GM18507 (cell line): ENCODE data around the gene ITGB1BP1.
"Not testable (repeated sequence)": the region's sequence is repeated elsewhere in the genome, so short reads cannot be mapped to it uniquely, and the experiment has no call there.

ENCODE experiments used
- DNase-seq: peaks from one replicate; pipeline ENCODE4 v3.0.0; 2011; ENCODE audit warnings: low read depth; ENCODE audit not compliant: insufficient read length; ENCODE audit errors: extremely low spot score
- FAIRE-seq: peaks from 2 replicates; lab custom pipeline; 2011; peaks lifted over from hg19 to GRCh38; lab: Jason Lieb, UNC

ITGB1BP1 gene

DNA sequence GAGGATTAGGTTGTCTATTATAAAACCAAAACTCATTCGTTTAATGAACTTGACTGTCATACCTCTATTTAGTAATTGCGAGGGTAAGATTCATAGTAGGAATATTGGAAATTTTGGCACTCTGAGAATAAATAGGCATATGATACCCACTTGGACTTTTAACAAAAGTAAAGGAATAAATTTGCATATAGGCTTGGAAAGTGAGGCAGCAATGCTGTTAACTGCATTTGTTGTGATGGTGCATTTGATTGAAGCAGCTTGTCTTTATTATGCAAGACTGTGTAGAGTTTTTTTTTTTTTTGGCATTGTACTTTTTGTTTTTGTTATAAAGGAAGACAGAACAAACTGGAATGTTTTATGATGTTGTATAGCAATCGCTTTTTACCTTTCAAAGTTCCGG, 18.9 kb downstream of the ITGB1BP1 start:
- FAIRE-seq (no peak), DNase-seq (no peak)

DNA sequence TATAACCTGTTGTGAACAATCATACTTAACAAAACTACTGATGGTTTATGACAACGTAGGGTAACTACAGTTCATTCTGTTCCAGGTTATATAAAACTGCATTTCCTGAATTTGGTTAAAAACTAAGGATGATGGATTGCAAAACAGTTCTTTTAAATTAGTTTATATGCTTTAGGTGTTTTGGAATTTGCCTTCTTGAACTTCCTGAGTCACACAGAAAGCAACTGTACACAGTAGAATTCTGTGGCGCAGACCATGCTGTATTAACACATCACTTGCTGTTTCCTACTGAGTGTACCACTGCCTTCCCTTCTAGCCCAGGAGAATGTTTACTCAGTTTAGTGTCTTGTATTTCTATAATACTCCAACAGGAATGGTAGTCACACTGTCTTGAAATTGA, 19.4 kb downstream of the ITGB1BP1 start:
- FAIRE-seq (no peak), DNase-seq (no peak)

DNA sequence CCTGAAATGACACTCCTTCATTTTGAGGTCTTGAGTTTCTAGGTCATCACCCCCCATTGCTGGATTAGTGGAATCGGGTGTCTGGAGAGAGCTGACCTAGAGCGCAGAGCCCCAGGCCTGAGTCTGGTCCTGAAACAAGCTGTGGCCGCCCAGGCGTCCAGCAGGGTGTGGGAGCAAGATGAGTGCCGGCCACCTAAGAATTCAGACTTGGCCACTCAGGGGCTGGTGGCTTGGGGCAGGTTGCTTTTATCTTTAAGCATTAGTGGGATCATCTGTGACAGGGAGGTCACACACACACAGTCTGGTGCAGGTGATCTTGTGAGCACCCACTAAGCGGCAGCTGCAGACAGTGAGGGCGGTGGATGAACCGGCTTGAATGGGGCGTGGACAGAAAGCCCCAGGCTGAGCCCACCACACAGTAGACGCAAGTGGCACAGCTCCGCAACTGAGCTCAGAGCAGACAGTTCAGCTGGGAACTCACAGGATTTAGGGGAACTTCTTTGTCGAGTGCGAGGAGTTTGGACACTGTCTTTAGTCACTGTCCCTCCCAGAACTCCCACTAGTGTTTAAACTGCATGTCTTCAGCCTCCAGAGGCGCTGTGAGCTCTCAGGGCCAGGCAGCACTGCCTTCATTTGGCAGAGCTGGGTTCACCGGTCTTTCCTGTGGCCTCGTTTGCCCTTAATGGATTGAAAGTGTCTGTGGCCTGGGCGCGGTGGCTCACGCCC, 21.5 kb downstream of the ITGB1BP1 start:
- no peak for DNase-seq

DNA sequence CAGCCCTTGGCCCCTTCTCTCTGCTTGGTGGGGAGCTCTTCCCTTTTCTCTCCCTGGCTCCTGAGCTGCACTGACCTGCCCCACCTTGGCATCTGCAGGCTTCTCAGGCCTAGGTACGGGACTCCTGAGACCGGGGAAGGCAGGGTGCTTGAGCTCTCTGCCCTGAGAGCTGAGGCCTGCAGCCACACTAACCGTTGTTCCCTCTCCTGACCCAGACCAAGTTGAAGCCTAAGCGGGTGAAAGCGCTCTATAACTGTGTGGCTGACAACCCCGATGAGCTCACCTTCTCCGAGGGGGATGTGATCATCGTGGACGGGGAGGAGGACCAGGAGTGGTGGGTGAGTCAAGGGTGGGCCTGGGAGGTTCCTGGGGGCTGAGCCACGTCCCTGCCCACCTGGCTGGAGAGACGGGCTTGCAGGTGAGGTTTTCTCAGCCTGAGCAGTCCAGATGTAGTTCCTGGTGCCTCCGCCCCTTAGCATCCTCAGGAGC, 22.2 kb downstream of the ITGB1BP1 start:
- FAIRE-seq (no peak), DNase-seq (no peak)

More for the DNA sequence above, 21.5 kb downstream of the ITGB1BP1 start:
- no peak for FAIRE-seq

DNA sequence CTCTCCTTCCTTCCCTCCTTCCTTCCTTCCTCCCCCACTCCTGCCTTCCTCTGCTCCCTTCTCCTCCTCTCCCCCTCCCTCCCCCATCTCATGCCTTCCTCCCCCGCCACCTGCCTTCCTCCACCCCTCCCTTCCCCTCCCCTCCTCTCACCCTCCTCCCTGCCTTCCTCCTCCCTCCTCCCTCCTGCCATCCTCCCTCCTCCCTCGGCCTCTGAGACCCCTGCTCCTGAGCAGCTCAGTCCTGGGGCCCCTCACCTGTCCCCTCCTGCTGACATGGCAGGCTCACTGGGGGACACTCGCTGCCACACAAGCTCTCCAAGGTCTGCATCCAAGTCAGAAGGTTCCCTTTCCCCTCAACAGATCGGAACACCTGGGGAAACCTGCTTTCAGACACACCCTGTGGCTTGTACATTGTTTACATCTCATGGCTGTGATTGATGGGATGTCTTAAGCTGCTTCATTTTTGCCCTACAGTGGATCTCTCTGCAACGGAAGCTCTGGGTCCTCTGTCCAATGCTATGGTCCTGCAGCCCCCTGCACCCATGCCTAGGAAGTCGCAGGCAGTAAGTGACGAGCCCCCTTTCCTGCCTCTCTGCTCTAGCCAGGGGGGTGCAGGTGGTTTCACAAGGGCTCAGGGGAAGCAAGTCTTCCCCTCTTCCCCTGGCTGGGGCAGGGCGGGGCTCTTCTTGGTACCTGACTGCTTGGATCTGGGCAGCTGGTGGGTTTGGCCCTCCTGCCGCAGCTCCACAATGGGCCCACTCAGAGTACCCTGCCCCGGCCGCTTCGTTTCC, 22.9 kb downstream of the ITGB1BP1 start:
- FAIRE-seq = no peak

DNA sequence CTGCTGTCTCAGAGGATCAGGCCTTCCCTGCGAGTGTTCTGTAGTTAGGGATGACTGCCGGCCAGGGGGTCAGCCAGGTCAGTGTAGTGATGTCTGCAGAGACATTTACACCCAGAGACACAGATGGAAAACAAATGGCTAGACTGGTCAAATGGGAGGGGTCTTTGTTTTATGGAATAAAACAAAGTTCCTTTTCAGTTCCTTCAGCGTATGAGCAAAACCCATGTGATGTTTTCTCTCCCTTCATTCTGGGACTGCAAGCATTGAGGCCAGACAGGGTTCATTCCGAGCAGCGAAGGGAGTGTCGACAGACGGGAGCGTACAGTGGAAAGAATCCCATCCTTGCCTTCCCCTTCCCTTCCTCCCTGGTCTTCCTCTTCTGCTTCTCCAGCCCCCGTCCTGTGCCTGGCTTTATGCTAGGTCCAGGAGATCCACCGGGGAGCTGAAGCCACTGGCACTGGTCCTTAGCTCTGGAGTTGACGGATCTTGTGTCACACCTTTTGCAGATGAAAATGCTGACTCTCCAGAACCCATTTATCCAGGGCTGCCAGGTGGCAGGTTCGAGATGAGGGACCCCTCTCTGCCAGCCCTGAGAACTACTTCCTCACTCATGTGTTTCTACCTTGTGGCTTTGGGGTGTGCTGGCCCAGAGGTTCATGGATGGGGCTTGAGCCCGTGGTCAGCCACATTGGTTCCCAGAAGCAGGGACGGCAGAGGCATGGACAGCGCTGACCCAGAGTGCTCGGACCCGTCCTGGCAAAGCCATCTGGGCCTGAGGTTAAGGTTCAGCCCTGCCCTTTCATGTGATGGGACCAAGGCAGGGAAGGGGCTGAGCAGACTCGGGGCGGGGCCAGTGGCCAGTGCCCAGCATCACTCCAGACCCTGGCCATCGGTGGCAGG, 24.2 kb downstream of the ITGB1BP1 start:
- DNase-seq (no peak), FAIRE-seq (no peak)

More for the DNA sequence above, 22.9 kb downstream of the ITGB1BP1 start:
- DNase-seq = no peak

DNA sequence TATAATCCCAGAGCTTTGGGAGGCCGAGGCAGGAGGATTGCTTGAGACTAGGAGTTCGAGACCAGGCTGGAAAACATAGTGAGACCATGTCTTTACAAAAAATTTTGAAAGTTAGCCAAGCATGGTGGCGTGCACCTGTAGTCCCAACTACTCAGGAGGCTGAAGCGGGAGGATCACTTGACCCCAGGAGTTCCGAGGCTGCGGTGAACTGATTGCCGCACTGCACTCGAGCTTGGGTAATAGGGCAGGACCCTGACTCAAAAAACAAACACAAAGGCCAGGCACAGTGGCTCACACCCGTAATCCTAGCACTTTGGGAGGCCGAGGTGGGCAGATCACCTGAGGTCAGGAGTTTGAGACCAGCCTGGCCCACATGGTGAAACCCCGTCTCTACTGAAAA, 25.1 kb downstream of the ITGB1BP1 start:
- not testable (repeated sequence) for DNase-seq, FAIRE-seq

DNA sequence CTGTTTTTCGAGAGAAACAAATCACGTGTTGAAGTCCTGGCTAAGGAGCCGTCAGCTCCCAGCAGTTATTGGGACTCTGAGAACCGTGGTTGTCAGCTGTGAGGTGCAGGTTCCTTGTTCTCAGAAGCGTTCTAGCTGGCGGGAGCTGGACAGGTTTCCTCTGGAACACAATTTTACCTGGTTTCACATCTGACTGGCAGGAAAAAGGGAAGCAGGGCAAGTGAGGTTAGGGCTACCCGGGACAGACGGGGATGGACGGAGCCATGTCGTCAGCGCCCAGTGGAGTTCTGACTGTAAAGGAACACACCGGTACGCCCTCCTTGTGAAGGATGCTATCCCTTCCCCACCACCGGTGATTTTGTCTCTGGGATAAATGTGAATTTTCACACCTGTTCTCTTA, 26.1 kb downstream of the ITGB1BP1 start:
- no peak for FAIRE-seq
- DNase-seq = no peak

DNA sequence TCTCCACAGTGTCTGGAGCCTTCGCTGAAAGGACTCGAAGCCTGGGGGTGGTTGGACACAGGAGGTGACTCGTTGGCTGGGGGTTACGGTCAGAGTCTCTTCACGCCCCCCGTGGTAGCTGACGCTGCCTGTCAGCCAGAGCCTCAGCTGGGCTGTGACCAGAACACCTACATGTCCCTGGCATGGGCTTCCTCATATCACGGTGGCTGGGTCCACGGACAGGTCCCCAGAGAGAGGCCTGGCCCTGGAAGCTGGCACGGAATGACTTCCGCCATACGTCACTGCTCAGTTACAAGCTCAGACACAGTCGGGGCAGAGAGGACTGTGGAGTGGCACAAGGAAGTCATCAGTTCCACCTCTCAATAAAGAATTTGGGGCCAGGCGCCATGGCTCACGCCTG, 28.5 kb downstream of the ITGB1BP1 start:
- DNase-seq = no peak
- FAIRE-seq = no peak

DNA sequence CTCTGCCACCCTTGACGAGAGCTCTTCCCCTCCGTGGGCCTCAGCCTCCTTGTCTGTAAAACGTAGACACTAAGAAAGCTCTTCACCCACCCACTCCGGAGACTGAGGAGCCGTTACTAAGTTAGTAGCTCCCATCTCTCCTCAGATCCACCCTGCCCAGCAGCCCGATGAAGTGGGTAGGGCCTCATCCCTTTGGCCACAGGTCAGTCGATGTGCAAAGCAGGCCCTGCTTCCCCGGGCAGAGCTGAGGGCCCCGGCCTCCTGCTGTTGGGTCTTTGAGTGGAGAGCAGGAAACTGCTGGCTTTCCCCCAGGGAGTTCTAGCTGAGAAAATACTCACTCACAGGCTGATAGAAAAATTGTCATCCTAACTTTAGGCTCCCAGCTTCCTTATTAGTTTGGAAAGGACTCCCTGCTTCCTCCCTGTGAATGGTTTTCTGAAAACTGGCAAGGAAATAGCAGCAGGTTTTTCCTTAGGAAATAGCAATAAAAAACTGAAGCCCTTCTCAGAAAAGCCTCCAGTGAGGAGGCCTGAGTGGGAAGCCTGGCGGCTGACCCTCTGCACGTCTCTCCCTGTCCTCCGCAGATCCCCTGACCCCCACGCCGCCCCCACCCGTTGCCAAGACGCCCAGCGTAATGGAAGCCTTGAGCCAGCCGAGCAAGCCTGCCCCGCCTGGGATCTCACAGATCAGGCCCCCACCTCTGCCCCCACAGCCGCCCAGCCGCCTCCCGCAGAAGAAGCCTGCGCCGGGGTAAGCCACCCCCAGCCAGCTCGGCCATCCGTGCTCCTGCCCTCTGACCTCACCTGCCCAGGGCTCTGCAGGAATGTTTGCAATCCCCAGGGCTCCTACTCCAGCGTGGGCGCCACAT, 30.2 kb downstream of the ITGB1BP1 start:
- DNase-seq (no peak), FAIRE-seq (no peak)

DNA sequence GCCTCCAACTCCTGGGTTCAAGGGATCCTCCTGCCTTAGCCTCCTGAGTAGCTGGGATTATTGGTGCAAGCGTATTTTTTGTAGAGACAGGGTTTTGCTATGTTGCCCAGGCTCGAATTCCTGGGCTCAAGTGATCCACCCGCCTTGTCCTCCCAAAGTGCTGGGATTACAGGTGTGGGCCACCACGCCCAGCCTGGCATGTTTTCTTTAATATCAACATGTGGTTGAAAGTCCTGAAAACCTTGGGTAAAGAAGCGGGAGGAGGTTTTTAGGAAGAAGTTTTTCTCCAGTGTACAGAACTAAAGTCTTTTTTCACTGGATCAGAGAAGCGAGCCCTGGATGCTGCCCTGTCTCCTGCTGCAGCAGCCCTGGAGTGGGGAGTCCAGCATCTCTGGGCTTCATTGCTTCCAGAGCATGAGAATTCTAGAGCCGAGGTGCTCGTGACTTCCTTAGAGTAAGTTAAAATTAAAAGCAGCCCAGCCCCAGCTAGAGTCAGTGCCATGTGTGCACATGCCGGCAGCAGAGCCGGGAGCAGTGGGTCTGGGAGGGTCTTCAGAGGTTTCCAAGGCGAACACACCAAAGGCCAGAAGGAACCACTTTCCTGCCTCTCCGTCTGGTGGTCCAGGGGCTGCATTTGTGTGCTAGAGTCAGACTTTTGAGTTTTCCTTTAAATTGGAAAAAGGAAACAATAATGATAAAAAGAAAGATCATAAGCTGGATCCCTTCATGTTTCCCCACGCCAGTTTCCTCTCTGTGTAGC, 31.2 kb downstream of the ITGB1BP1 start:
- FAIRE-seq = no peak
- DNase-seq = no peak

DNA sequence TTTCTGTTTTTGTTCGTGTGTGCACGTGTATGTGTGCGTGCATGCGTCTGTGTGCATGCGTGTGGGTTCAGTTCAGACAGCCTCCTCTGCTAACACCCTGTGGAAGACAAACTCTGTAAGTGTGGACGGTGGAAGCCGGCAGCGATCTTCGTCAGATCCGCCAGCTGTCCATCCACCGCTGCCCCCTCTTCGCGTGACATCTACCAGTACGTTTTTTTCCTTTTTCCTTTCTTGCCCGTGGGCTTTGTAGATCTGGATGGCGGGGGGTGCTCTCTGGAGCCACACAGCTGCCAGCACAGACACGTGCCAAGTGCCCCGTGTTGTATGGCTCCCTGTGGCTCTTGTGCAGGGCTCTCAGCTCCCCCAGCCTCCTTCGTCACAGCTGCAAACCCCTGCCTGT, 32.3 kb downstream of the ITGB1BP1 start:
- no peak for DNase-seq
- FAIRE-seq = no peak

DNA sequence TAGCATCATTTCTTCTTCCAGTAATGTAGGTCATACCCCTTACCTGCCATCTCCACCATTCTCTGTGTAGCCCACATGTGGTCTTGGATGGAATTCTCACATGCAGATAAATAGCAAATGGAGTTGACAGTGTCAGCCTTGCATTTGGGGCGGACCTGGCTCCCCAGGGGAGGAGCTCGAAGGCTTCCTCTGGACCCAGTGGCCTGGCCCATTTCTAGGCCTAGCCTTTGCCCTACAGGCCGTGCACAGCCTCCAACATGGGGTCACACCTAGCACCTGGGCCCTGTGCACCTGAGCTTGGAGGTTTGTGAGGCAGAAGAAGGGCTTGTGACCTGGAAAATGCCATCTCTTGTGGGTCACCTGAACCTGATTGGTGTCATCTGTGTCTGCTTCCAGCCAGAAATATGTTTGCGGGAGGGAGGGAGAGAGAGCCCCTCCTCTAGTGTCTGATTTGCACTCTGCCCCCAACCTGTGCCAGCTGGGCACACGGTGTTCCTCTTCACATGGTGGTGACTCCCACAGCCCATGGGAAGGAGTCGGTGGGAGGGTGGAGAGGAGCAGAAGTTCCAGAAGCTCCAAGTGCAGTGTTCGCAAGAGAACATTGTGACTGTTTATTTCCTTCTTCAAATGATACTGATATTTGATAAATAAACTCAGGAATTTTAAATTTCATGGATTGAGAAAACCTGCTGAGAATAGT, 33.0 kb downstream of the ITGB1BP1 start:
- DNase-seq = no peak
- no peak for FAIRE-seq

DNA sequence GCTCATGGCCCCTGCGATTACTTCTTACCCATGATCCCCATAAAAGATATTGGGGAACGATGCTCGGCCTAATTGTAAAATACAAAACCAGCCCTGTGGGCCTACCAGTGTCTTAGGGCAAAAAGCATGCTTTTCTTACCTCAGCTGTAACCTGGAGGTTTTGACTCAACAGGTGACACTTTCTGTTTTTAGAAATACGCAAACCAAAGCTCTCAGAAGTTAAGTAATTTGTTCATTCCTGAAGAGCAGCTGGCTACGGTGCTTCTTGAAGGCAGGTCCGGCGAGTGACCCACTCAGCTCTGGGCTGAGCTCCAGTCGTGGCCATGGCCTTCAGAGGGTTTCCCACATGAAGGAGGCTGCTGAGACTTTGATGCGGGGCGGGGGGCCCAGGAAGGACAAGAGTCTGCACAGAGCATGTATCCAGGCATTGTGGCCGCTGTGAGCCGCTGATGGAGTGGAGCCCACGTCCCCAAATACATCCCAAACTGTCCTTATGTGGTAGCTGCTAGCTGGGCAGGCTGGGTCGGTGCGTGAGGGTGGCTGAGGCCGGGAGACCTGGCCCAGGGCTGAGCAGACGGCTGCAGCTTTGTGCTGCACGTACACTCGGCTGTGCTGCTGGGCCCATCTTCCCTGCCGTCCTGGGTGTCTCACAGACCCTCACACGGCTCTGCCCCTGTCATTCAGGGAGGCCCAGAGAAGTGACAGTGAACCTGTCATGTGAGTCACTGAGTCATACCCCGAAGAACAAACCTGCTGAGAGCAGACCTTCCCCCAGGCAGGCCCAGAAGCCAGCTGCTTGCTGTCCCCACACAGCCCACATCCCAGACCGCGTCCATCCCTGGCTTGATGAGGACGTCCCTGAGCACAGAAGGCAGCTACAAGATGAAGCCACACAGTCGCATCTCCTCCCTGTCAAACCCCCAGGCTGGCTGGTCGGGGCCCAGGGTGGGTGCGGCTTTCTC, 34.1 kb downstream of the ITGB1BP1 start:
- FAIRE-seq = no peak

DNA sequence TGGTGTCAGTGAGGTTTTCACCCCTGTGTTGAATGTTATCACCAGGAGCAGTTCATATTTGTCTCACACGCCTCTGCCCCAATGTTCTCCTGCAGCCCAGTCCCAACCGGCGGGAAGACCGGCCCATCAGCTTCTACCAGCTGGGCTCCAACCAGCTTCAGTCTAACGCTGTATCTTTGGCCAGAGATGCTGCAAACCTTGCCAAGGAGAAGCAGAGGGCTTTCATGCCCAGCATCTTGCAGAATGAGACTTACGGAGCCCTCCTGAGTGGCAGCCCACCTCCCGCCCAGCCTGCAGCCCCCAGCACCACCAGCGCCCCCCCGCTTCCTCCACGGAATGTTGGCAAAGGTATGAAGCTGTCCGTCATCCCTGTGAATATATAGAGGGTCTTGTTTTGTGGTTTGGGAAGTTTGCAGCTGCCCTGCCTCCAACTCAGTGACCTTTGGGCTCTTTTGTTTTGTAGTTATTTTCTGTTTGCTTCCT, 35.1 kb downstream of the ITGB1BP1 start:
- FAIRE-seq (no peak), DNase-seq (no peak)

More for the DNA sequence above, 34.1 kb downstream of the ITGB1BP1 start:
- DNase-seq = no peak

DNA sequence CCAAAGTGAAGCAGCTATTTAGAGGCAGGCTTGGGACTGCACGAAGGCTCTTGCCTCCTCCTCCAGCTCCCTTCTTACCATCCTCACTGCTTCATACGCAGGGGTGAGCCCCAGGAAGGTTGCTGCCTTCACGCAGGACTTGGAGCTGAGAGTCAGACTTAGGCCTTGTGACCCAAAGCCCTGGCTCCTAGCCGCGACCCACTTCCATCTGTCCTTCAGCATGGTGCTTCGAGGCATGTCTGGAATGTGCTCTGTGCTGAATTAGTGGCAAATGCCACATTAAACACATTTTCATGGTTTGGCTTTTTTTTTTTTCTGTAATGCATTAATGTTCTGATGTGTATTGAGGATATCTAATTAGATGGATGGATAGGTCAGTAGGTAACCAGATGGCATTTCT, 37.5 kb downstream of the ITGB1BP1 start:
- no peak for FAIRE-seq
- DNase-seq = no peak
